GM12892 (cell line): Measurements from ENCODE around the gene NR3C2.

Source experiments
- POLR2A ChIP-seq: IDR thresholded peaks from 2 replicates; pipeline ENCODE4 v1.6.1; 2011; ENCODE audit warnings: low read depth, low read length, control low read depth
- POLR2AphosphoS5 ChIP-seq: IDR thresholded peaks from 2 replicates; pipeline ENCODE4 v1.6.1; 2011; ENCODE audit warnings: low read depth, low read length, control low read depth

DNA sequence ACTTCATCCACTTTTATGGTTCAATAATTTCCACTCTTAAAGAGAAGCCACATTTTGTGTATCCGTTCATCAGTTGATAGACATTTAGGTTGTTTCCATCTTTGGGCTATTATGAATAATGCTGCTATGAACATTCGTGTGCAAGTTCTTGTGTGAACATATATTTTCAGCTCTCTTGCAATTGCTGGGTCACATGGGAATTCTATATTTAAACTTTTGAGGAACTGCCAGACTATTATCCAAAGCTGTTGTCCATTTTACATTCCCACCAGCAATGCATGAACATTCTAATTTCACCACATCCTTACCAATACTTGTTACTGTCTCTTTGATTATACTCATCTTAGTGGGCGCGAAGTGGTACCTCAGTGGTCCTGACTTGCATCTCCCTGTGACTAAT lies 61.9 kb downstream of the NR3C2 start:
- no peak for TF ChIP-seq POLR2A
- TF ChIP-seq POLR2AphosphoS5, result no peak
